WTC11 (cell line): ENCODE results near the gene CEBPB. TPM values are rescaled to one million over a fixed set of nuclear protein-coding genes. Genes with fewer than 3 reads are reported as not detected.

Experiments
- ATAC-seq: fragments of 200-7000 bp; cut with Tn5 transposase; 2 replicates; pipeline ENCODE4 v1.10.0; 2021; ENCODE audit warnings: mild to moderate bottlenecking, moderate library complexity
- CTCF ChIA-PET: fragments of 300-600 bp; sonication (Branson Sonifier 250); formaldehyde crosslinking; loops from one replicate; lab custom pipeline; 2021; ENCODE audit warnings: antibody characterized with exemption; lab: Charles Lee
- POLR2A ChIA-PET: fragments of 350-600 bp; sonication (Branson Sonifier 250); formaldehyde crosslinking; loops from one replicate; lab custom pipeline; 2021; ENCODE audit warnings: antibody characterized with exemption; lab: Charles Lee
- DNase-seq: peaks from one replicate; pipeline ENCODE4 v3.0.0; 2021; ENCODE audit warnings: low spot score
- H3K27ac Mint-ChIP-seq: 2 replicates; pipeline ENCODE4 v1.8.0; 2021; ENCODE audit warnings: mixed read lengths
- H3K27me3 Mint-ChIP-seq: 2 replicates; pipeline ENCODE4 v1.8.0; 2021; ENCODE audit warnings: low read depth, mild to moderate bottlenecking, moderate library complexity, mixed read lengths
- H3K36me3 Mint-ChIP-seq: 2 replicates; pipeline ENCODE4 v1.8.0; 2021; ENCODE audit warnings: mixed read lengths
- H3K4me1 Mint-ChIP-seq: 2 replicates; pipeline ENCODE4 v1.8.0; 2022; ENCODE audit warnings: mixed read lengths
- H3K4me3 Mint-ChIP-seq: 2 replicates; pipeline ENCODE4 v1.8.0; 2021; ENCODE audit warnings: mild to moderate bottlenecking, moderate library complexity, mixed read lengths
- H3K9me3 Mint-ChIP-seq: 2 replicates; pipeline ENCODE4 v1.8.0; 2021; ENCODE audit warnings: mixed read lengths
- ARID4B ChIP-seq: sonication (generic); formaldehyde crosslinking; IDR thresholded peaks from 2 replicates; pipeline ENCODE4 v1.8.0; 2023; ENCODE audit warnings: missing genetic modification reagents, mild to moderate bottlenecking, borderline replicate concordance
- ATF2 ChIP-seq: sonication (generic); formaldehyde crosslinking; IDR thresholded peaks from 2 replicates; pipeline ENCODE4 v1.8.1; 2022; ENCODE audit warnings: low read depth, missing genetic modification reagents, borderline replicate concordance
- CREB1 ChIP-seq: sonication (generic); formaldehyde crosslinking; IDR thresholded peaks from 2 replicates; pipeline ENCODE4 v1.8.0; 2023; ENCODE audit warnings: mild to moderate bottlenecking, missing genetic modification reagents
- CTCF ChIP-seq: fragments of 200-600 bp; IDR thresholded peaks from 2 replicates; pipeline ENCODE4 v1.8.0; 2022; ENCODE audit warnings: antibody characterized with exemption
- FOXJ3 ChIP-seq: sonication (generic); formaldehyde crosslinking; IDR thresholded peaks from 2 replicates; pipeline ENCODE4 v1.9.0; 2021; ENCODE audit warnings: missing genetic modification reagents, mild to moderate bottlenecking, borderline replicate concordance
- HMGXB4 ChIP-seq: sonication (generic); formaldehyde crosslinking; IDR thresholded peaks from 2 replicates; pipeline ENCODE4 v1.8.1; 2023; ENCODE audit warnings: mild to moderate bottlenecking, moderate library complexity, missing genetic modification reagents
- RORB ChIP-seq: fragments of 250-450 bp; sonication (Bioruptor Pico); IDR thresholded peaks from 2 replicates; pipeline ENCODE4 v1.9.0; 2021; ENCODE audit warnings: mild to moderate bottlenecking
- SOX15 ChIP-seq: fragments of 250-450 bp; sonication (Bioruptor Pico); IDR thresholded peaks from 2 replicates; pipeline ENCODE4 v1.9.0; 2021; ENCODE audit warnings: mild to moderate bottlenecking
- TEAD4 ChIP-seq: sonication (generic); formaldehyde crosslinking; IDR thresholded peaks from 2 replicates; pipeline ENCODE4 v1.8.0; 2022; ENCODE audit warnings: mild to moderate bottlenecking, missing genetic modification reagents
- ZNF219 ChIP-seq: sonication (generic); formaldehyde crosslinking; IDR thresholded peaks from 2 replicates; pipeline ENCODE4 v1.8.0; 2023; ENCODE audit warnings: missing genetic modification reagents, mild to moderate bottlenecking, borderline replicate concordance
- total RNA-seq: library from RNA; stranded (reverse); gene quantifications from 3 replicates; pipeline ENCODE4 v1.2.3, GENCODE V29; 2021

Gene CEBPB
- total RNA-seq, 1 experiment from 2014 or later: 29.1 TPM

- no peak overlapping the region for H3K27ac Mint-ChIP-seq
- no peak for DNase-seq
- peaks cover 2% of the 10 kb centered on the region; the same call in 1 of the 2 replicates for H3K27me3 Mint-ChIP-seq
- H3K36me3 Mint-ChIP-seq: no peaks in the 10 kb centered on the region
- H3K4me3 Mint-ChIP-seq: no peak overlapping the region
- CTCF ChIA-PET: interaction anchor here (0.6 kb wide), 1 partner anchor 42 kb away, joined by 3 read pairs; no protein-coding TSS in a partner anchor
- ATAC-seq: no peak
- POLR2A ChIA-PET: no interaction called here
- TF ChIP-seq HMGXB4 (CRISPR knock-in tag): no peak
- no peak for TF ChIP-seq FOXJ3
- TF ChIP-seq TEAD4: no peak
- TF ChIP-seq SOX15: no peak
- TF ChIP-seq CTCF: no peak
- no peak for TF ChIP-seq CREB1
- TF ChIP-seq RORB (CRISPR knock-in tag): no peak
- TF ChIP-seq, all 79 proteins: peak for 0
- peaks cover 5% of the 10 kb centered on the region; the same call in 1 of the 2 replicates for H3K9me3 Mint-ChIP-seq
- peaks cover 9% of the 10 kb centered on the region for H3K4me1 Mint-ChIP-seq
Measured at GRCh38 chr20:50220093-50220893, 29.7 kb downstream of the CEBPB start.

- H3K36me3 Mint-ChIP-seq: no peaks in the 10 kb centered on the region
- ATAC-seq (no peak), DNase-seq (no peak)
- H3K9me3 Mint-ChIP-seq: peaks cover 5% of the 10 kb centered on the region; the same call in 1 of the 2 replicates
- H3K4me1 Mint-ChIP-seq: peaks cover 5% of the 10 kb centered on the region
- POLR2A ChIA-PET: no interaction called here
- H3K27ac Mint-ChIP-seq: no peak overlapping the region
- CTCF ChIA-PET: interaction anchor here (0.6 kb wide), 1 partner anchor 42 kb away, joined by 3 read pairs; no protein-coding TSS in a partner anchor
- TF ChIP-seq ZNF219 (no peak), ATF2 (CRISPR knock-in tag) (no peak), ARID4B (CRISPR knock-in tag) (no peak)
- peaks cover 2% of the 10 kb centered on the region; the same call in 1 of the 2 replicates for H3K27me3 Mint-ChIP-seq
- no peak overlapping the region for H3K4me3 Mint-ChIP-seq
Measured at GRCh38 chr20:50220894-50221365, 30.3 kb downstream of the CEBPB start.
